Neural progenitor cell (in vitro differentiated cells): ENCODE data around the gene DLGAP4. TPM values are rescaled to one million over a fixed set of nuclear protein-coding genes. Genes with fewer than 3 reads are reported as not detected.

Experiments
- DNase-seq: peaks from one replicate; pipeline ENCODE4 v3.0.0-alpha.2; 2016; ENCODE audit warnings: low spot score
- H2AFZ ChIP-seq: fragments of 200-600 bp; sonication (generic); replicated peaks from 2 replicates; pipeline ENCODE4 v1.6.1; 2016; ENCODE audit warnings: antibody characterized with exemption
- H3F3A ChIP-seq: fragments of 200-600 bp; sonication (generic); 2 replicates; pipeline ENCODE4 v1.6.1; 2016; ENCODE audit warnings: antibody characterized with exemption, low read depth
- H3K27ac ChIP-seq: fragments of 200-600 bp; sonication (generic); 2 replicates; pipeline ENCODE4 v1.5.1; 2016; ENCODE audit warnings: mild to moderate bottlenecking
- H3K27me3 ChIP-seq: fragments of 200-600 bp; sonication (generic); 2 replicates; pipeline ENCODE4 v1.6.1; 2016; ENCODE audit warnings: mild to moderate bottlenecking, moderate library complexity
- H3K36me3 ChIP-seq: fragments of 200-600 bp; sonication (generic); 2 replicates; pipeline ENCODE4 v1.5.1; 2016
- H3K4me1 ChIP-seq: fragments of 200-600 bp; sonication (generic); 2 replicates; pipeline ENCODE4 v1.6.1; 2016; ENCODE audit warnings: mixed run types
- H3K4me2 ChIP-seq: fragments of 200-600 bp; sonication (generic); 2 replicates; pipeline ENCODE4 v1.6.1; 2016
- H3K4me3 ChIP-seq: fragments of 200-600 bp; sonication (generic); 2 replicates; pipeline ENCODE4 v1.5.1; 2016
- H3K79me2 ChIP-seq: fragments of 200-600 bp; sonication (generic); 2 replicates; pipeline ENCODE4 v1.6.1; 2016; ENCODE audit warnings: low read depth
- H3K9ac ChIP-seq: fragments of 200-600 bp; sonication (generic); 2 replicates; pipeline ENCODE4 v1.6.1; 2016
- H3K9me3 ChIP-seq: fragments of 200-600 bp; sonication (generic); 2 replicates; pipeline ENCODE4 v1.5.1; 2016; ENCODE audit warnings: low read depth
- H4K20me1 ChIP-seq: fragments of 200-600 bp; sonication (generic); 2 replicates; pipeline ENCODE4 v1.6.1; 2016; ENCODE audit warnings: low read depth
- H3K27ac Mint-ChIP-seq: 3 replicates; pipeline ENCODE4 v1.8.0; 2021; ENCODE audit warnings: mixed read lengths
- H3K27me3 Mint-ChIP-seq: 2 replicates; pipeline ENCODE4 v1.8.0; 2022; ENCODE audit warnings: low read depth, mild to moderate bottlenecking, inconsistent platforms, moderate library complexity, mixed read lengths; ENCODE audit not compliant: insufficient read depth
- H3K36me3 Mint-ChIP-seq: 3 replicates; pipeline ENCODE4 v1.8.0; 2021; ENCODE audit warnings: mixed read lengths
- H3K4me1 Mint-ChIP-seq: 3 replicates; pipeline ENCODE4 v1.8.0; 2021; ENCODE audit warnings: mixed read lengths
- H3K4me3 Mint-ChIP-seq: 3 replicates; pipeline ENCODE4 v1.8.0; 2021; ENCODE audit warnings: mild to moderate bottlenecking, moderate library complexity, mixed read lengths
- H3K9me3 Mint-ChIP-seq: 3 replicates; pipeline ENCODE4 v1.8.0; 2020; ENCODE audit warnings: mixed read lengths
- CTCF ChIP-seq: fragments of 200-600 bp; sonication (generic); IDR thresholded peaks from 2 replicates; pipeline ENCODE4 v1.5.1; 2017; ENCODE audit warnings: antibody characterized with exemption, mild to moderate bottlenecking
- EZH2 ChIP-seq: fragments of 200-600 bp; sonication (generic); IDR thresholded peaks from 2 replicates; pipeline ENCODE4 v1.6.1; 2017; ENCODE audit warnings: antibody characterized with exemption, mild to moderate bottlenecking, moderate library complexity
- EZH2phosphoT487 ChIP-seq: fragments of 200-600 bp; sonication (generic); IDR thresholded peaks from 2 replicates; pipeline ENCODE4 v1.6.1; 2017; ENCODE audit warnings: antibody characterized with exemption
- total RNA-seq: library from RNA; depleted of rRNA; stranded (reverse); fragments of >200 nt; gene quantifications from 2 replicates; pipeline ENCODE4 v1.2.3, GENCODE V29; 2015; ENCODE audit warnings: low replicate concordance

DLGAP4 gene
- total RNA-seq, 1 donor from 2014 or later = 21.7 TPM

GRCh38 chr20:36310215-36310981, 4.3 kb downstream of the DLGAP4 start:
- TF ChIP-seq CTCF = no peak
- TF ChIP-seq EZH2 = no peak
- no peak for TF ChIP-seq EZH2phosphoT487
- no peak overlapping the region for H3K4me3 ChIP-seq
- H3K27me3 Mint-ChIP-seq = peaks cover 24% of the 10 kb centered on the region
- no peaks in the 10 kb centered on the region for H3K36me3 ChIP-seq
- H3K79me2 ChIP-seq = no peaks in the 10 kb centered on the region
- no peaks in the 10 kb centered on the region for H3K36me3 Mint-ChIP-seq
- no peak overlapping the region for H3K4me3 Mint-ChIP-seq
- H3K9me3 ChIP-seq = no peaks in the 10 kb centered on the region
- no peak overlapping the region for H2AFZ ChIP-seq
- peaks cover 43% of the 10 kb centered on the region for H3K27me3 ChIP-seq
- no peak overlapping the region for H3K4me2 ChIP-seq
- H3K4me1 Mint-ChIP-seq = peaks cover 4% of the 10 kb centered on the region
- no peak for DNase-seq
- H3K27ac Mint-ChIP-seq = no peak overlapping the region
- H3K4me1 ChIP-seq = peaks cover 8% of the 10 kb centered on the region
- no peak overlapping the region for H3K9ac ChIP-seq
- no peak overlapping the region for H3K27ac ChIP-seq
- no peaks in the 10 kb centered on the region for H3K9me3 Mint-ChIP-seq
- H4K20me1 ChIP-seq = peaks cover 24% of the 10 kb centered on the region
- H3F3A ChIP-seq = peaks cover 6% of the 10 kb centered on the region

DNA sequence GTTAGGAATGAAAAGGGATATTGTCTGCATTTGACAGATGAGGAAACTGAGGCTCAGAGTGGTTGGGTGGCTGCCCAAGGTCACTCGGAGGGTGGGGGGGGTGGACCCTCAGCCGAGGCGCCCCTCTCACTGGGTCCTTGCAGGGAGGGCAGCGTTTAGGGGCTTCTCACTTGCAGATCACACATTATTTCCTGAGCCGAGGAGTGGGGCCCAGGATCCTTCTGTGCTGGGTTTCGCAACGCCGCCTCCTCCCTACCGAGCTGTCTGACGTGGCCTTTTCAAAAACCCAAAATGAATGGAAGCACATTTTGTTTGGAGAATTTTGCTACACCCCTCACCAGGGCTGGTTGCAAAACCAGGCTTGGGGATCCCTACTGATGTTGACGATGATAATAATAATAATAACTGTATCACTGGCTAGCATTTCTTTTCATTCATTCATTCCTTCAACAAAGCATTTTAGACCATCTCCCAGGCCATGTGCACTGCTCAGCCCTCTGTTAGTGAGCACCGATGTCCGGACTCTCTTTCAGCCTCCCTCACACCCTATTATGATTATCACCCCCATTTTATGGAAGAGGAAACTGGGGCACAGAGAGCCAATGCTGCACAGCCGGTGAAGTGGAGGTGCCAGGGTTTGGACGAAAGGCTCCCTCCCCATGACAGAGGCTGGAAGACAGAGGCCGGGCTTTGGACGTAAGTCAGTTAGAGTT, 5.2 kb downstream of the DLGAP4 start:
- H3K4me2 ChIP-seq = no peak overlapping the region
- DNase-seq = no peak
- TF ChIP-seq CTCF (no peak), EZH2phosphoT487 (no peak), EZH2 (no peak)
- peaks cover 24% of the 10 kb centered on the region for H3K27me3 Mint-ChIP-seq
- peaks cover 19% of the 10 kb centered on the region for H4K20me1 ChIP-seq
- no peaks in the 10 kb centered on the region for H3K9me3 Mint-ChIP-seq
- H2AFZ ChIP-seq = no peak overlapping the region
- peaks cover 3% of the 10 kb centered on the region for H3K4me1 Mint-ChIP-seq
- no peaks in the 10 kb centered on the region for H3K36me3 ChIP-seq
- no peaks in the 10 kb centered on the region for H3K36me3 Mint-ChIP-seq
- H3K27ac Mint-ChIP-seq = no peak overlapping the region
- H3K79me2 ChIP-seq = no peaks in the 10 kb centered on the region
- no peak overlapping the region for H3K27ac ChIP-seq
- H3K4me1 ChIP-seq = peaks cover 8% of the 10 kb centered on the region
- no peak overlapping the region for H3K4me3 ChIP-seq
- H3F3A ChIP-seq = peaks cover 3% of the 10 kb centered on the region
- no peak overlapping the region for H3K9ac ChIP-seq
- H3K27me3 ChIP-seq = peaks cover 34% of the 10 kb centered on the region
- no peaks in the 10 kb centered on the region for H3K9me3 ChIP-seq
- H3K4me3 Mint-ChIP-seq = no peak overlapping the region

DNA sequence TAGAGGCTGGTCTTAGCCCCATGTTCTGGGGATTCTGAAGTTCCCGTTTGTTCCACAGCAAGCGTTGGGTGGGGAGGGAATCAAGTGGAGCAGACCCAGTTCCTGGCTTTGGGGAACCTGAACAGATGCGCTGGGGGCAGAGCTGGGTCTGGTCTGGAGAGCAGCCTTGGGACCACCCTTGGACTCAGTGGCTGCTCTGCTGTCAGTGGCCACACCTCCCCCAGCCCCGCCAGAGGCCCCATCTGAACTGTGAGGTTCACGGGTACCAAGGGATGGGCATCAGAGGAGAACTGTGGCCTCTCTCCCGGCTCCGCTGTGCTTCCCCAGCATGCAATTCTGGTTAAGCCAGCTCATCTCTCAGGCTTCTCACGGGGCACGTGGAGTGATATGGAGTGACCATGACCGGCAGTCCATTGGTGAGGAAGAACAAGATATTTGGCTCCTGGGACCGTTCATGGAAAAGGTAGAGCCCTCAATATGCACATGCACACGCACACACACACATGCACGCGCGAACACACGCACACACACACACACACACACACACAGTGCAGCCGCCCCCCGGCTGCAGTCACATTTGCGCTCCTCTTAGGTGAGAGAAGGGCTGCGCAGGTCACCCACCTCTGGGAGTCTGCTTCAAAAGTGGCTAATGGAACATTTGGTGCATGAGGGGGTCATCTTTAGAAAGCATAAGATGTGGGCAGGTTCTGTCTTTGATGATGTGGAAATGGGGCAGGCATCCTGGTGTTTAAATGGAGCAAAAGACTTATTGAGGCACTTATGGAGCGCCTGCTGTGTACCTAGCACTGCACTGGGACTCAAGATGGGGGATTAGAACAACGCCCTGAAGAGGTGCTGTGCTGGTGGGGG, 6.0 kb downstream of the DLGAP4 start:
- no peak overlapping the region for H3K4me3 Mint-ChIP-seq
- H3K27ac Mint-ChIP-seq = no peak overlapping the region
- Histone ChIP-seq H3K36me3 (no peaks in the 10 kb centered on the region), H2AFZ (no peak overlapping the region), H3K4me1 (peaks cover 6% of the 10 kb centered on the region), H3K9ac (no peak overlapping the region), H3K27me3 (peaks cover 26% of the 10 kb centered on the region), H3K9me3 (no peaks in the 10 kb centered on the region), H3K4me3 (no peak overlapping the region), H3K27ac (no peak overlapping the region), H3K4me2 (no peak overlapping the region), H3F3A (peaks cover 3% of the 10 kb centered on the region), H3K79me2 (no peaks in the 10 kb centered on the region), H4K20me1 (peaks cover 13% of the 10 kb centered on the region)
- DNase-seq = no peak
- H3K27me3 Mint-ChIP-seq = peaks cover 23% of the 10 kb centered on the region
- TF ChIP-seq EZH2 = no peak
- no peak for TF ChIP-seq EZH2phosphoT487
- no peak for TF ChIP-seq CTCF
- no peaks in the 10 kb centered on the region for H3K36me3 Mint-ChIP-seq
- H3K9me3 Mint-ChIP-seq = no peaks in the 10 kb centered on the region
- peaks cover 3% of the 10 kb centered on the region for H3K4me1 Mint-ChIP-seq
